Naive thymus-derived CD4-positive, alpha-beta T cell (primary cell): Measurements from ENCODE around the gene KCNT1. TPM values are rescaled to one million over a fixed set of nuclear protein-coding genes. Genes with fewer than 3 reads are reported as not detected.

ENCODE experiments used
- ATAC-seq: fragments of 150-1000 bp; cut with Tn5 transposase; 2 replicates; pipeline ENCODE4 v1.10.0; 2021; ENCODE audit warnings: mild to moderate bottlenecking, moderate library complexity
- CTCF ChIA-PET: fragments of 350-600 bp; sonication (Branson Sonifier 250); formaldehyde crosslinking; loops from one replicate; lab custom pipeline; 2021; ENCODE audit warnings: antibody characterized with exemption; lab: Charles Lee
- POLR2A ChIA-PET: fragments of 350-600 bp; sonication (Branson Sonifier 250); formaldehyde crosslinking; loops from one replicate; lab custom pipeline; 2021; ENCODE audit warnings: antibody characterized with exemption, inconsistent platforms; lab: Charles Lee
- DNase-seq, 9 donors: peaks; one replicate each; pipeline versions ENCODE4 v3.0.0 to v3.0.0-alpha.2; 2020 to 2022; ENCODE audit warnings: mixed read lengths in 1 of 9
- H3K27ac ChIP-seq: one replicate; pipeline ENCODE4 v1.7.0; 2013; ENCODE audit warnings: mild to moderate bottlenecking, low read depth, low read length, moderate library complexity
- H3K27me3 ChIP-seq, 2 donors: one replicate each; pipeline ENCODE4 v1.7.0; 2013; ENCODE audit warnings: low read length in 2 of 2, mild to moderate bottlenecking in 2 of 2, moderate library complexity in 2 of 2; ENCODE audit not compliant: control insufficient read depth in 2 of 2, insufficient read depth in 2 of 2
- H3K36me3 ChIP-seq, 3 experiments: 1 replicate in 2 of 3; 2 replicates in 1 of 3; pipeline ENCODE4 v1.7.0; 2013; ENCODE audit warnings: low read length in 3 of 3, mild to moderate bottlenecking in 3 of 3, moderate library complexity in 1 of 3; ENCODE audit not compliant: insufficient read depth in 3 of 3, control insufficient read depth in 2 of 3
- H3K4me1 ChIP-seq, 2 donors: one replicate each; pipeline ENCODE4 v1.7.0; 2013; ENCODE audit warnings: low read length in 2 of 2, mild to moderate bottlenecking in 2 of 2, moderate library complexity in 1 of 2; ENCODE audit not compliant: control insufficient read depth in 2 of 2, insufficient read depth in 2 of 2
- H3K4me3 ChIP-seq: 2 replicates; pipeline ENCODE4 v1.7.0; 2013; ENCODE audit warnings: mild to moderate bottlenecking, low read length
- H3K9me3 ChIP-seq, 3 experiments: 1 replicate in 2 of 3; 2 replicates in 1 of 3; pipeline ENCODE4 v1.7.0; 2013; ENCODE audit warnings: low read length in 3 of 3; ENCODE audit not compliant: control insufficient read depth in 2 of 3
- H3K27ac Mint-ChIP-seq, 9 donors: one replicate each; pipeline ENCODE4 v1.8.0; 2020 to 2022; ENCODE audit warnings: mixed read lengths in 9 of 9, mild to moderate bottlenecking in 8 of 9, moderate library complexity in 5 of 9, inconsistent platforms in 2 of 9
- H3K27me3 Mint-ChIP-seq, 5 donors: one replicate each; pipeline ENCODE4 v1.8.0; 2021 to 2022; ENCODE audit warnings: mixed read lengths in 5 of 5, mild to moderate bottlenecking in 1 of 5
- H3K36me3 Mint-ChIP-seq, 5 donors: one replicate each; pipeline ENCODE4 v1.8.0; 2020 to 2022; ENCODE audit warnings: mixed read lengths in 5 of 5, mild to moderate bottlenecking in 3 of 5, inconsistent platforms in 1 of 5
- H3K4me1 Mint-ChIP-seq, 7 donors: one replicate each; pipeline ENCODE4 v1.8.0; 2020 to 2022; ENCODE audit warnings: mixed read lengths in 7 of 7, mild to moderate bottlenecking in 3 of 7, inconsistent platforms in 1 of 7
- H3K4me3 Mint-ChIP-seq, 10 donors: one replicate each; pipeline ENCODE4 v1.8.0; 2020 to 2022; ENCODE audit warnings: mild to moderate bottlenecking in 10 of 10, mixed read lengths in 10 of 10, moderate library complexity in 6 of 10, inconsistent platforms in 2 of 10
- H3K9me3 Mint-ChIP-seq, 11 donors: one replicate each; pipeline ENCODE4 v1.8.0; 2020 to 2022; ENCODE audit warnings: mixed read lengths in 11 of 11, mild to moderate bottlenecking in 4 of 11, inconsistent platforms in 1 of 11, moderate library complexity in 1 of 11
- intact Hi-C, 2 donors: fragments of 100-400 bp; cut with micrococcal nuclease; formaldehyde crosslinking; loops; one replicate each; pipeline ENCODE4 v1.15.1; 2023
- polyA plus RNA-seq, 2 donors: library from polyadenylated mRNA; unstranded; fragments of 300-500 nt; fragmentation: Illumina TruSeq; gene quantifications; one replicate each; pipeline ENCODE4 v1.2.3, GENCODE V29; 2021
- total RNA-seq, 6 experiments: library from RNA in 5 of 6; stranded (reverse) in 5 of 6; gene quantifications; 1 replicate in 5 of 6; 2 replicates in 1 of 6; pipeline ENCODE4 v1.2.3 and lab custom pipeline; 2021 to 2026

Gene KCNT1
- total and polyA plus RNA-seq, 7 experiments from 2014 or later: 0.29 TPM; not detected in 6

- H3K4me3 Mint-ChIP-seq: no peak overlapping the region
- no peak for DNase-seq
- no peak overlapping the region for H3K4me3 ChIP-seq
- no peaks in the 10 kb centered on the region for H3K36me3 Mint-ChIP-seq
- no peak overlapping the region for H3K27ac ChIP-seq
- no peaks in the 10 kb centered on the region for H3K36me3 ChIP-seq
- no peaks in the 10 kb centered on the region for H3K27me3 ChIP-seq
- ChIA-PET CTCF (no interaction called here), POLR2A (no interaction called here)
- no peaks in the 10 kb centered on the region for H3K9me3 ChIP-seq
- no peak for ATAC-seq
- peaks cover 0 to 3% (median 0%) of the 10 kb centered on the region in 11 donors for H3K9me3 Mint-ChIP-seq
- intact Hi-C loops: no loop called here
- no peaks in the 10 kb centered on the region for H3K4me1 Mint-ChIP-seq
- H3K27me3 Mint-ChIP-seq: peaks cover 0 to 11% (median 5%) of the 10 kb centered on the region in 5 donors
- no peak overlapping the region for H3K27ac Mint-ChIP-seq
- H3K4me1 ChIP-seq: no peaks in the 10 kb centered on the region
These were observed 47.4 kb downstream of the KCNT1 start for GRCh38 chr9:135749171-135750045.

GRCh38 chr9:135750786-135751185 is 48.8 kb downstream of the KCNT1 start:
- POLR2A ChIA-PET: no interaction called here
- H3K9me3 ChIP-seq: peaks cover 0 to 5% (median 0%) of the 10 kb centered on the region in 3 experiments

GRCh38 chr9:135751501-135751900 is 49.5 kb downstream of the KCNT1 start:
- Histone ChIP-seq H3K27me3 (no peaks in the 10 kb centered on the region), H3K4me3 (no peak overlapping the region), H3K9me3 (peaks cover 0 to 5% (median 0%) of the 10 kb centered on the region in 3 experiments), H3K36me3 (no peaks in the 10 kb centered on the region), H3K27ac (no peak overlapping the region), H3K4me1 (no peaks in the 10 kb centered on the region)
- ATAC-seq (no peak), DNase-seq (no peak)
- Mint-ChIP-seq H3K9me3 (peaks cover 0 to 3% (median 0%) of the 10 kb centered on the region in 11 donors), H3K36me3 (no peaks in the 10 kb centered on the region), H3K27me3 (peaks cover 0 to 11% (median 5%) of the 10 kb centered on the region in 5 donors), H3K4me3 (no peak overlapping the region), H3K4me1 (no peaks in the 10 kb centered on the region), H3K27ac (no peak overlapping the region)
- POLR2A ChIA-PET: no interaction called here
- intact Hi-C loops: no loop called here
- CTCF ChIA-PET: no interaction called here

More at GRCh38 chr9:135750786-135751185, 48.8 kb downstream of the KCNT1 start:
- Histone ChIP-seq H3K4me3 (no peak overlapping the region), H3K4me1 (no peaks in the 10 kb centered on the region), H3K27ac (no peak overlapping the region), H3K27me3 (no peaks in the 10 kb centered on the region), H3K36me3 (no peaks in the 10 kb centered on the region)
- H3K9me3 Mint-ChIP-seq: peaks cover 0 to 3% (median 0%) of the 10 kb centered on the region in 11 donors
- CTCF ChIA-PET: no interaction called here
- H3K36me3 Mint-ChIP-seq: no peaks in the 10 kb centered on the region
- DNase-seq: no peak
- peaks cover 0 to 11% (median 5%) of the 10 kb centered on the region in 5 donors for H3K27me3 Mint-ChIP-seq
- no peak for ATAC-seq
- no peak overlapping the region for H3K27ac Mint-ChIP-seq
- H3K4me3 Mint-ChIP-seq: no peak overlapping the region
- H3K4me1 Mint-ChIP-seq: no peaks in the 10 kb centered on the region
- intact Hi-C loops: no loop called here

GRCh38 chr9:135752281-135753204 is 50.6 kb downstream of the KCNT1 start:
- H3K4me1 ChIP-seq: no peaks in the 10 kb centered on the region
- Mint-ChIP-seq H3K27me3 (peaks cover 0 to 9% (median 5%) of the 10 kb centered on the region in 5 donors), H3K36me3 (no peaks in the 10 kb centered on the region), H3K9me3 (peaks cover 0 to 3% (median 0%) of the 10 kb centered on the region in 11 donors), H3K4me1 (no peaks in the 10 kb centered on the region), H3K4me3 (no peak overlapping the region), H3K27ac (peak overlapping the region in 1 of 9 donors; percentile 0)
- H3K9me3 ChIP-seq: peaks cover 0 to 5% (median 0%) of the 10 kb centered on the region in 3 experiments
- no peak overlapping the region for H3K4me3 ChIP-seq
- H3K36me3 ChIP-seq: no peaks in the 10 kb centered on the region
- ATAC-seq (no peak), DNase-seq (no peak)
- ChIA-PET CTCF (no interaction called here), POLR2A (no interaction called here)
- H3K27ac ChIP-seq: no peak overlapping the region
- no peaks in the 10 kb centered on the region for H3K27me3 ChIP-seq
- intact Hi-C loops: no loop called here

- H3K27me3 Mint-ChIP-seq: peaks cover 0 to 9% (median 5%) of the 10 kb centered on the region in 5 donors
- POLR2A ChIA-PET: no interaction called here
- Histone ChIP-seq H3K27ac (no peak overlapping the region), H3K4me3 (no peak overlapping the region), H3K36me3 (no peaks in the 10 kb centered on the region), H3K9me3 (peaks cover 0 to 5% (median 0%) of the 10 kb centered on the region in 3 experiments), H3K27me3 (no peaks in the 10 kb centered on the region), H3K4me1 (no peaks in the 10 kb centered on the region)
- CTCF ChIA-PET: no interaction called here
- no peaks in the 10 kb centered on the region for H3K36me3 Mint-ChIP-seq
- no peaks in the 10 kb centered on the region for H3K4me1 Mint-ChIP-seq
- no peak overlapping the region for H3K4me3 Mint-ChIP-seq
- no peak for ATAC-seq
- no peak for DNase-seq
- peaks cover 0 to 3% (median 0%) of the 10 kb centered on the region in 11 donors for H3K9me3 Mint-ChIP-seq
- intact Hi-C loops: no loop called here
- no peak overlapping the region for H3K27ac Mint-ChIP-seq
These were observed 51.6 kb downstream of the KCNT1 start for GRCh38 chr9:135753391-135754105.

- Mint-ChIP-seq H3K27ac (no peak overlapping the region), H3K9me3 (peaks cover 0 to 3% (median 0%) of the 10 kb centered on the region in 11 donors), H3K36me3 (no peaks in the 10 kb centered on the region), H3K4me3 (no peak overlapping the region), H3K4me1 (peaks cover 0 to 4% (median 0%) of the 10 kb centered on the region in 7 donors), H3K27me3 (peaks cover 0 to 15% (median 7%) of the 10 kb centered on the region in 5 donors)
- no peak overlapping the region for H3K4me3 ChIP-seq
- no peaks in the 10 kb centered on the region for H3K27me3 ChIP-seq
- ChIA-PET CTCF (no interaction called here), POLR2A (no interaction called here)
- H3K27ac ChIP-seq: no peak overlapping the region
- peaks cover 0 to 5% (median 0%) of the 10 kb centered on the region in 3 experiments for H3K9me3 ChIP-seq
- ATAC-seq (no peak), DNase-seq (no peak)
- no peaks in the 10 kb centered on the region for H3K36me3 ChIP-seq
- intact Hi-C loops: no loop called here
- no peaks in the 10 kb centered on the region for H3K4me1 ChIP-seq
These were observed 54.6 kb downstream of the KCNT1 start for GRCh38 chr9:135756576-135756975.
